GM19324 (cell line): Measurements from ENCODE around the gene NPM3.
A peak's percentile ranks its signal among the peaks of the same experiment; 100 is the strongest.

Source experiments
- ATAC-seq: cut with Tn5 transposase; IDR thresholded peaks from one replicate; pipeline ENCODE4 v1.9.1; 2021; ENCODE audit warnings: mild to moderate bottlenecking, moderate library complexity; ENCODE audit not compliant: unreplicated experiment, low FRiP score

The NPM3 gene

GRCh38 chr10:101782811-101783735 is at the start of gene NPM3:
TSS of gene NPM3 (minus strand) at chr10:101783446. CDS start at chr10:101783390, 56 bp downstream.
- ATAC-seq, result peak; percentile 64

GRCh38 chr10:101832325-101832771 is 49.1 kb upstream of the NPM3 start:
- ATAC-seq, result no peak

- ATAC-seq, result no peak
Measured at GRCh38 chr10:101831169-101831811, 48.0 kb upstream of the NPM3 start.

- ATAC-seq, result peak; percentile 77
Measured at GRCh38 chr10:101830322-101831168, 47.3 kb upstream of the NPM3 start.

- peak; percentile 15 for ATAC-seq
Measured at GRCh38 chr10:101829561-101830315, 46.5 kb upstream of the NPM3 start.

- ATAC-seq, result no peak
Measured at GRCh38 chr10:101828766-101829551, 45.7 kb upstream of the NPM3 start.

- ATAC-seq, result no peak
Measured at GRCh38 chr10:101827919-101828600, 44.8 kb upstream of the NPM3 start.

GRCh38 chr10:101826852-101827434 is 43.7 kb upstream of the NPM3 start:
- ATAC-seq, result no peak

- no peak for ATAC-seq
Measured at GRCh38 chr10:101824736-101825135, 41.5 kb upstream of the NPM3 start.

GRCh38 chr10:101818872-101819633 is 35.8 kb upstream of the NPM3 start:
- no peak for ATAC-seq

GRCh38 chr10:101818119-101818871 is 35.0 kb upstream of the NPM3 start, which contains the start of gene OGA:
TSS of gene OGA (minus strand) at chr10:101818444. CDS start at chr10:101818022, 422 bp downstream.
- ATAC-seq, result peak; percentile 87

GRCh38 chr10:101817337-101818118 is 34.3 kb upstream of the NPM3 start:
- peak; percentile 5 for ATAC-seq

GRCh38 chr10:101816913-101817336 is 33.7 kb upstream of the NPM3 start:
- no peak for ATAC-seq

- ATAC-seq, result no peak
Measured at GRCh38 chr10:101816376-101816775, 33.1 kb upstream of the NPM3 start.

GRCh38 chr10:101814466-101815071 is 31.3 kb upstream of the NPM3 start:
- ATAC-seq, result no peak
